ENCODE data around the gene PYDC1. TPM values are rescaled to one million over a fixed set of nuclear protein-coding genes. Genes with fewer than 3 reads are reported as not detected.

Gene PYDC1
- total and polyA plus RNA-seq, 2 of the 13 experiments (the other 11 are each of a cell fraction or from before 2014, with no cell fraction given) = not detected

DNA sequence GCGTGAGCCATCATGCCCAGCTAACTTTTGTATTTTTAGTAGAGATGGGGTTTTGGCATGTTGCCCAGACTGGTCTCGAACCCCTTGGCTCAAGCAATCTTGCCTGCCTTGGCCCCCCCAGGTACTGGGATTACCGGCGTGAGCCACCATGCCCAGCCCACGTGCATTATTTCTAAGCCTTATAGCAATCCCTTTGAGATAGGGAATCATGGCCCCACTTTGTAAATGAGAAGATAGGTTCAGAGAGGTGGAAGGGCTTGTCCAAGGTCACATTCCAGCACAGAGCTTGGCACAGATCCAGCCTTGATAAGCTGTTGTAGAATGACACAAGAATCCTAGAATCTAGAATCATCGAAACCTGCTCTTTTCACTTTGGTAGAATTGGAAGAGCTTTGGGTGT is 10.2 kb downstream of the PYDC1 start (continued):
- TF ChIP-seq, protein P1, sequence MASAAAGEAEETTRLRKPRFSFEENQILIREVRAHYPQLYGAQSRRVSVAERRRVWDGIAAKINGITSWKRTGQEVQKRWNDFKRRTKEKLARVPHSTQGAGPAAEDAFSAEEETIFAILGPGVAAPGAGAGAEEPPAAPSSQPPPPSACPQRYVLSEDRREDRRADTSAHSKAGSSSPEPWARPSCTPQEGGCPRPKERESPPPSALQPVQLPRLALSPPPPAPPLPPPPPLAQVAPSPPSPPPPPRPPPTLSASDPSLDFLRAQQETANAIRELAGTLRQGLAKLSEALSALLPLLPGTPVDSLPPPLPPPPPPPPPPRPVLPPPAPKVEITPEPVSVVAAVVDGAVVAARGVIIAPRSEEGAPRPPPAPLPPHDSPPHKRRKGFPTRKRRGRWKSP (CRISPR knock-in tag; IDR thresholded peaks at IDR 0.05) = peak; percentile 55; the same call in 1 of the 2 replicates
- TF ChIP-seq, protein P2, sequence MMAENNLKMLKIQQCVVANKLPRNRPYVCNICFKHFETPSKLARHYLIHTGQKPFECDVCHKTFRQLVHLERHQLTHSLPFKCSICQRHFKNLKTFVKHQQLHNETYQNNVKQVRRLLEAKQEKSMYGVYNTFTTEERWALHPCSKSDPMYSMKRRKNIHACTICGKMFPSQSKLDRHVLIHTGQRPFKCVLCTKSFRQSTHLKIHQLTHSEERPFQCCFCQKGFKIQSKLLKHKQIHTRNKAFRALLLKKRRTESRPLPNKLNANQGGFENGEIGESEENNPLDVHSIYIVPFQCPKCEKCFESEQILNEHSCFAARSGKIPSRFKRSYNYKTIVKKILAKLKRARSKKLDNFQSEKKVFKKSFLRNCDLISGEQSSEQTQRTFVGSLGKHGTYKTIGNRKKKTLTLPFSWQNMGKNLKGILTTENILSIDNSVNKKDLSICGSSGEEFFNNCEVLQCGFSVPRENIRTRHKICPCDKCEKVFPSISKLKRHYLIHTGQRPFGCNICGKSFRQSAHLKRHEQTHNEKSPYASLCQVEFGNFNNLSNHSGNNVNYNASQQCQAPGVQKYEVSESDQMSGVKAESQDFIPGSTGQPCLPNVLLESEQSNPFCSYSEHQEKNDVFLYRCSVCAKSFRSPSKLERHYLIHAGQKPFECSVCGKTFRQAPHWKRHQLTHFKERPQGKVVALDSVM (CRISPR knock-in tag; IDR thresholded peaks at IDR 0.05) = 0 out of 2 replicates have a peak, but pooled peaks have one; percentile 35
- TF ChIP-seq SAP130 (CRISPR knock-in tag; IDR thresholded peaks at IDR 0.05; ENCODE audit: low read depth) (peak; percentile 51), FOXP1 (IDR thresholded peaks at IDR 0.05) (no peak), FOXP1 (CRISPR knock-in tag; IDR thresholded peaks at IDR 0.05) (no peak), KLF16 (CRISPR knock-in tag; IDR thresholded peaks at IDR 0.05) (peak in 1 of 2 experiments; percentile 66; a peak in 1 of 4 replicates), MED8 (CRISPR knock-in tag; IDR thresholded peaks at IDR 0.05; ENCODE audit: insufficient replicate concordance) (no peak), GATAD2A (CRISPR knock-in tag; IDR thresholded peaks at IDR 0.05) (peak; percentile 73), ZNF776 (CRISPR knock-in tag; IDR thresholded peaks at IDR 0.05) (no peak), ZNF432 (CRISPR knock-in tag; IDR thresholded peaks at IDR 0.05; ENCODE audit: borderline replicate concordance) (no peak), ZNF558 (CRISPR knock-in tag; IDR thresholded peaks at IDR 0.05; ENCODE audit: borderline replicate concordance) (no peak; the same call in 1 of the 2 replicates), IRF2 (CRISPR knock-in tag; IDR thresholded peaks at IDR 0.05) (peak; percentile 33; the same call in 1 of the 2 replicates)
- TF ChIP-seq, protein P3, sequence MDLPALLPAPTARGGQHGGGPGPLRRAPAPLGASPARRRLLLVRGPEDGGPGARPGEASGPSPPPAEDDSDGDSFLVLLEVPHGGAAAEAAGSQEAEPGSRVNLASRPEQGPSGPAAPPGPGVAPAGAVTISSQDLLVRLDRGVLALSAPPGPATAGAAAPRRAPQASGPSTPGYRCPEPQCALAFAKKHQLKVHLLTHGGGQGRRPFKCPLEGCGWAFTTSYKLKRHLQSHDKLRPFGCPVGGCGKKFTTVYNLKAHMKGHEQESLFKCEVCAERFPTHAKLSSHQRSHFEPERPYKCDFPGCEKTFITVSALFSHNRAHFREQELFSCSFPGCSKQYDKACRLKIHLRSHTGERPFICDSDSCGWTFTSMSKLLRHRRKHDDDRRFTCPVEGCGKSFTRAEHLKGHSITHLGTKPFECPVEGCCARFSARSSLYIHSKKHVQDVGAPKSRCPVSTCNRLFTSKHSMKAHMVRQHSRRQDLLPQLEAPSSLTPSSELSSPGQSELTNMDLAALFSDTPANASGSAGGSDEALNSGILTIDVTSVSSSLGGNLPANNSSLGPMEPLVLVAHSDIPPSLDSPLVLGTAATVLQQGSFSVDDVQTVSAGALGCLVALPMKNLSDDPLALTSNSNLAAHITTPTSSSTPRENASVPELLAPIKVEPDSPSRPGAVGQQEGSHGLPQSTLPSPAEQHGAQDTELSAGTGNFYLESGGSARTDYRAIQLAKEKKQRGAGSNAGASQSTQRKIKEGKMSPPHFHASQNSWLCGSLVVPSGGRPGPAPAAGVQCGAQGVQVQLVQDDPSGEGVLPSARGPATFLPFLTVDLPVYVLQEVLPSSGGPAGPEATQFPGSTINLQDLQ (CRISPR knock-in tag; IDR thresholded peaks at IDR 0.05) = no peak
- TF ChIP-seq, protein P4, sequence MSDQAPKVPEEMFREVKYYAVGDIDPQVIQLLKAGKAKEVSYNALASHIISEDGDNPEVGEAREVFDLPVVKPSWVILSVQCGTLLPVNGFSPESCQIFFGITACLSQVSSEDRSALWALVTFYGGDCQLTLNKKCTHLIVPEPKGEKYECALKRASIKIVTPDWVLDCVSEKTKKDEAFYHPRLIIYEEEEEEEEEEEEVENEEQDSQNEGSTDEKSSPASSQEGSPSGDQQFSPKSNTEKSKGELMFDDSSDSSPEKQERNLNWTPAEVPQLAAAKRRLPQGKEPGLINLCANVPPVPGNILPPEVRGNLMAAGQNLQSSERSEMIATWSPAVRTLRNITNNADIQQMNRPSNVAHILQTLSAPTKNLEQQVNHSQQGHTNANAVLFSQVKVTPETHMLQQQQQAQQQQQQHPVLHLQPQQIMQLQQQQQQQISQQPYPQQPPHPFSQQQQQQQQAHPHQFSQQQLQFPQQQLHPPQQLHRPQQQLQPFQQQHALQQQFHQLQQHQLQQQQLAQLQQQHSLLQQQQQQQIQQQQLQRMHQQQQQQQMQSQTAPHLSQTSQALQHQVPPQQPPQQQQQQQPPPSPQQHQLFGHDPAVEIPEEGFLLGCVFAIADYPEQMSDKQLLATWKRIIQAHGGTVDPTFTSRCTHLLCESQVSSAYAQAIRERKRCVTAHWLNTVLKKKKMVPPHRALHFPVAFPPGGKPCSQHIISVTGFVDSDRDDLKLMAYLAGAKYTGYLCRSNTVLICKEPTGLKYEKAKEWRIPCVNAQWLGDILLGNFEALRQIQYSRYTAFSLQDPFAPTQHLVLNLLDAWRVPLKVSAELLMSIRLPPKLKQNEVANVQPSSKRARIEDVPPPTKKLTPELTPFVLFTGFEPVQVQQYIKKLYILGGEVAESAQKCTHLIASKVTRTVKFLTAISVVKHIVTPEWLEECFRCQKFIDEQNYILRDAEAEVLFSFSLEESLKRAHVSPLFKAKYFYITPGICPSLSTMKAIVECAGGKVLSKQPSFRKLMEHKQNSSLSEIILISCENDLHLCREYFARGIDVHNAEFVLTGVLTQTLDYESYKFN (CRISPR knock-in tag; conservative IDR thresholded peaks at IDR 0.05) = peak; percentile 60; the same call in 1 of the 2 replicates
- TF ChIP-seq, protein P5, sequence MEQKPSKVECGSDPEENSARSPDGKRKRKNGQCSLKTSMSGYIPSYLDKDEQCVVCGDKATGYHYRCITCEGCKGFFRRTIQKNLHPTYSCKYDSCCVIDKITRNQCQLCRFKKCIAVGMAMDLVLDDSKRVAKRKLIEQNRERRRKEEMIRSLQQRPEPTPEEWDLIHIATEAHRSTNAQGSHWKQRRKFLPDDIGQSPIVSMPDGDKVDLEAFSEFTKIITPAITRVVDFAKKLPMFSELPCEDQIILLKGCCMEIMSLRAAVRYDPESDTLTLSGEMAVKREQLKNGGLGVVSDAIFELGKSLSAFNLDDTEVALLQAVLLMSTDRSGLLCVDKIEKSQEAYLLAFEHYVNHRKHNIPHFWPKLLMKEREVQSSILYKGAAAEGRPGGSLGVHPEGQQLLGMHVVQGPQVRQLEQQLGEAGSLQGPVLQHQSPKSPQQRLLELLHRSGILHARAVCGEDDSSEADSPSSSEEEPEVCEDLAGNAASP (CRISPR knock-in tag; IDR thresholded peaks at IDR 0.05; ENCODE audit: borderline replicate concordance) = peak; percentile 56
- TF ChIP-seq, protein P6, sequence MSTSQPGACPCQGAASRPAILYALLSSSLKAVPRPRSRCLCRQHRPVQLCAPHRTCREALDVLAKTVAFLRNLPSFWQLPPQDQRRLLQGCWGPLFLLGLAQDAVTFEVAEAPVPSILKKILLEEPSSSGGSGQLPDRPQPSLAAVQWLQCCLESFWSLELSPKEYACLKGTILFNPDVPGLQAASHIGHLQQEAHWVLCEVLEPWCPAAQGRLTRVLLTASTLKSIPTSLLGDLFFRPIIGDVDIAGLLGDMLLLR (CRISPR knock-in tag; IDR thresholded peaks at IDR 0.05) = 0 out of 2 replicates have a peak, but pooled peaks have one; percentile 25
- TF ChIP-seq, protein P7, sequence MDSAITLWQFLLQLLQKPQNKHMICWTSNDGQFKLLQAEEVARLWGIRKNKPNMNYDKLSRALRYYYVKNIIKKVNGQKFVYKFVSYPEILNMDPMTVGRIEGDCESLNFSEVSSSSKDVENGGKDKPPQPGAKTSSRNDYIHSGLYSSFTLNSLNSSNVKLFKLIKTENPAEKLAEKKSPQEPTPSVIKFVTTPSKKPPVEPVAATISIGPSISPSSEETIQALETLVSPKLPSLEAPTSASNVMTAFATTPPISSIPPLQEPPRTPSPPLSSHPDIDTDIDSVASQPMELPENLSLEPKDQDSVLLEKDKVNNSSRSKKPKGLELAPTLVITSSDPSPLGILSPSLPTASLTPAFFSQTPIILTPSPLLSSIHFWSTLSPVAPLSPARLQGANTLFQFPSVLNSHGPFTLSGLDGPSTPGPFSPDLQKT (CRISPR knock-in tag; IDR thresholded peaks at IDR 0.05; ENCODE audit: borderline replicate concordance) = no peak

Measured in HepG2 (cell line).